ENCODE data around the gene ADAMTS4. TPM values are rescaled to one million over a fixed set of nuclear protein-coding genes. Genes with fewer than 3 reads are reported as not detected.
"Not testable (repeated sequence)": the region's sequence is repeated elsewhere in the genome, so short reads cannot be mapped to it uniquely, and the experiment has no call there.

ADAMTS4 gene
- total and polyA plus RNA-seq, 4 donors: 17.5 to 65.6 (median 38.4) TPM

GRCh38 chr1:161228032-161228431, 29.2 kb upstream of the ADAMTS4 start:
- no CpG with 5 or more reads among the region's 7 CpGs for WGBS (ENCODE audit: insufficient coverage)
- H3K36me3 ChIP-seq (ENCODE audit: control insufficient read depth, insufficient read depth, low read length): peaks cover 36% of the 10 kb centered on the region
- no peak for DNase-seq (ENCODE audit: low read depth in 4 of 6, low spot score in 6 of 6)
- no peak overlapping the region for H3K27ac ChIP-seq (ENCODE audit: low read depth, low read length)
- peaks cover 27% of the 10 kb centered on the region for H3K4me1 ChIP-seq (ENCODE audit: control insufficient read depth, insufficient read depth, low read length)
- no peaks in the 10 kb centered on the region for H3K27me3 ChIP-seq (ENCODE audit: control insufficient read depth, insufficient read depth, low read length)
- H3K9me3 ChIP-seq (ENCODE audit: control insufficient read depth, insufficient read depth, low read length): no peaks in the 10 kb centered on the region
- no peak overlapping the region for H3K4me3 ChIP-seq (ENCODE audit: low read depth, low read length)

DNA sequence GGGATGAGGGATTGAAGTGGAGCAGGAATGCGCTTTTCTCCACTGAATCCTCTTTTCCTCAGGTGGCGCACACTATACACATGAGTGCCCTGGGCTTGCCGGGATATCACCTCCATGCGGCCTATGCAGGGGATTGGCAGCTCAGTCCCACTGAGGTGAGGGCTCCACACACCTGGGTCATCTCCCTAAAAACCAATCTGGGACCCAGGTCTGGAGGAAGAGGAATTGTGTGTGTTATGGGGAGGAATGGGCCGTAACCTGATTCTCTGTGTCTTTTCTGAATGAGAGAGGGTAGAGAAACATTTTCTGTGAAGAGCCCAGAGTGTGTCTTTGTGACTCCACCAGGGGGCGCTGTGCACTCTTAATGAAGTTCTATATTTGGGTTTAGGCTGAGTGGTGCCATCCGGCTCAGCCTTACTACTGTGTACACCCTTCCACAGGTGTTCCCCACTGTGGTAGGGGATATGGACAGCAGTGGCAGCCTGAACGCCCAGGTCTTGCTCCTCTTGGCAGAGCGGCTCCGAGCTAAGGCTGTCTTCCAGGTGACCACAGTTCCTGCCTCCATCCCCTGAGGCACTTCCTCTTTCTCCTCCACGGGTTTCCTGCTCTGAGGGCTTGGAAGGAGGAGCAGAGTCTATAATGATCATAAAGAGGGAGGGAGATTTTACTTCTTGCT, 28.5 kb upstream of the ADAMTS4 start:
- DNase-seq (ENCODE audit: low read depth in 4 of 6, low spot score in 6 of 6): peak; percentile 52 to 94 (median 70)
- Histone ChIP-seq H3K4me1 (ENCODE audit: control insufficient read depth, insufficient read depth, low read length) (peaks cover 27% of the 10 kb centered on the region), H3K27ac (ENCODE audit: low read depth, low read length) (peak overlapping the region; percentile 44), H3K36me3 (ENCODE audit: control insufficient read depth, insufficient read depth, low read length) (peaks cover 36% of the 10 kb centered on the region), H3K4me3 (ENCODE audit: low read depth, low read length) (peak overlapping the region; percentile 78), H3K9me3 (ENCODE audit: control insufficient read depth, insufficient read depth, low read length) (no peaks in the 10 kb centered on the region), H3K27me3 (ENCODE audit: control insufficient read depth, insufficient read depth, low read length) (no peaks in the 10 kb centered on the region)
- WGBS (ENCODE audit: insufficient coverage): 68% methylated on average over 8 of the region's 11 CpGs

DNA sequence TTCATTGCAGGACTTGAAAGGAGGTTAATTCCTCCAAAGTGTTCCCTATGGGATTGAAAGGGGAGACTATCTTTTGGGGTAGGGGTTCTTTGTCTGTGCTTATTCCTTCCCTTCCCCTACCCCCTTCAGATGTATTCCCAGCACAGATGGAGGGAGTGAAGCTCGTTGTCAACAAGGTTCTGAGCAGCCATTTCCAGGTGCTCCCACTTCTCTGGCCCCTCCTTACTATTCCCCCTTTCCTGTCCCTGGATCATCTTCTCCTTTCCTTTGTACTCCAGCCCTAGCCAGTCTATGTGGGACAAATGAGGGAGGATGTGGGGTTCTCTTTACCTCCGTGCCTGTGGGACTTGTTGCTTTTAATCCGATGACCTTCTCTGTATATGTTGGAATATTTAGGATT, 27.9 kb upstream of the ADAMTS4 start:
- Histone ChIP-seq H3K4me3 (ENCODE audit: low read depth, low read length) (peak overlapping the region; percentile 78), H3K36me3 (ENCODE audit: control insufficient read depth, insufficient read depth, low read length) (peaks cover 36% of the 10 kb centered on the region), H3K4me1 (ENCODE audit: control insufficient read depth, insufficient read depth, low read length) (peaks cover 27% of the 10 kb centered on the region), H3K27ac (ENCODE audit: low read depth, low read length) (peak overlapping the region; percentile 44), H3K9me3 (ENCODE audit: control insufficient read depth, insufficient read depth, low read length) (no peaks in the 10 kb centered on the region), H3K27me3 (ENCODE audit: control insufficient read depth, insufficient read depth, low read length) (no peaks in the 10 kb centered on the region)
- 80% methylated on average over 2 of the region's 3 CpGs for WGBS (ENCODE audit: insufficient coverage)
- DNase-seq (ENCODE audit: low read depth in 4 of 6, low spot score in 6 of 6): peak in 2 of 6 donors; percentile 19 to 37

DNA sequence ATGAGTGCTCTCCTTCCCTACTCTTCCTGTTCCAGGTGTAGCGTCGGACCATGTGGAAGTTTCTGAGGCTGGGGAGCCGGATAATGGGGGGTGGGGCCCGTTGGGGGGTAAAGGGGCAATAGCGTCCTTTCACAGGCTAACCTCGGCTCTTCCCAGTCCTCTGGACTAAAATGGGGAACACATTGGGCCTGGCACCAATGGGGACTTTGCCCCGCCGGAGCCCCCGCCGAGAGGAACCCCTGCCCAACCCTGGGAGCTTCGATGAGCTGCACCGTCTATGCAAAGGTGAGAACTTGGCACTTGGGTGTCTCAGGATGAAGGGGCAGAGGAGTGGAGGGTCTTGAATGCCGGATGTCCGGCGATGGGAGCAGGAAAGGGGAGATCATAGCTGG, 27.5 kb upstream of the ADAMTS4 start:
- Histone ChIP-seq H3K9me3 (ENCODE audit: control insufficient read depth, insufficient read depth, low read length) (no peaks in the 10 kb centered on the region), H3K27ac (ENCODE audit: low read depth, low read length) (peak overlapping the region; percentile 68), H3K36me3 (ENCODE audit: control insufficient read depth, insufficient read depth, low read length) (peaks cover 36% of the 10 kb centered on the region), H3K4me3 (ENCODE audit: low read depth, low read length) (peak overlapping the region; percentile 78), H3K27me3 (ENCODE audit: control insufficient read depth, insufficient read depth, low read length) (no peaks in the 10 kb centered on the region), H3K4me1 (ENCODE audit: control insufficient read depth, insufficient read depth, low read length) (peaks cover 27% of the 10 kb centered on the region)
- peak in 1 of 6 donors; percentile 35 for DNase-seq (ENCODE audit: low read depth in 4 of 6, low spot score in 6 of 6)
- WGBS (ENCODE audit: insufficient coverage): 4% methylated on average over 9 of the region's 15 CpGs

DNA sequence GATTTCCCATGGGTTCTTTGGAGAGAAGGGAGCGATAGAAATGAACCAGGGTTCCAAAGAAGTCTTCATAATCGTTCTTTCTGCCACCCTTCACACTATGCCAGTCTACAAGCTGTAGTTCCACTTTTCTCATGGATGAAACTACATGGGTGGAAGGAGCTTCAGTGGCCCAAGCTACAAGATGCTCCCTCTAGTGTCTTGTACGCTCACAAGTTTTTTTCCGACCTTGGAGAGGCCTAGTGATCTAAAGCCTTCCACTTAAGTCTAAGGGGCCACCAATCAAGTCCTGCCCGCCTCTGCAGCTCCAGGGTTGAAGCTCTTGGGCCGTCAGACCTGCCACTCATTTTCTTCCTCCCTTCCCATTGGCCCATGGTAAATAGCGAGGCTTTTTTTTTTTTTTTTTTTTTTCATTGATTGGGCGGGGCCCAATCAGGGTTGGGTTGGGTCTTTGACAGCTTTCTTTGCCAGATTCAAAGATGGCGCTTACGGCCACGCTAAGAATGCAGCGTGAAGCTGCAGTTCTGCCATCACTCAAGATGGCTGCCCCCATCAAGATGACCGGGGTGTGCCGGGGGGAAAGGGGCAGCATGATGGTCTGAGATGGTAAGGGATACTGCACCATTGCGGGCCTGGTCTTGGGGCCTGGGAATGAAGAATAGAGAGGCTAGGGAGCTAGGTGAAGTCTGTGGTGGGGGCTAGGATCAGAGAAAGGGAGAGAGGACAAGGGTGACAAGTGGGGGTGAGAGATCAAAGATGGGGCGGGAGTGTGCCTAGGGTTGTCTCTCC, 26.9 kb upstream of the ADAMTS4 start, which contains the start of gene TOMM40L:
TSS of gene TOMM40L (plus strand) at position 527 of the 786 bp plus-strand sequence. CDS start 430 bp downstream, outside the sequence.
- no peaks in the 10 kb centered on the region for H3K27me3 ChIP-seq (ENCODE audit: control insufficient read depth, insufficient read depth, low read length)
- WGBS (ENCODE audit: insufficient coverage): 0% methylated on average over 9 of the region's 16 CpGs
- peak within 1 kb of the TSS; percentile 68 for H3K27ac ChIP-seq (ENCODE audit: low read depth, low read length)
- no peaks in the 10 kb centered on the region for H3K9me3 ChIP-seq (ENCODE audit: control insufficient read depth, insufficient read depth, low read length)
- DNase-seq (ENCODE audit: low read depth in 4 of 6, low spot score in 6 of 6): peak; percentile 87 to 99 (median 94)
- H3K36me3 ChIP-seq (ENCODE audit: control insufficient read depth, insufficient read depth, low read length): peaks cover 31% of the 10 kb centered on the region
- peaks cover 27% of the 10 kb centered on the region for H3K4me1 ChIP-seq (ENCODE audit: control insufficient read depth, insufficient read depth, low read length)
- H3K4me3 ChIP-seq (ENCODE audit: low read depth, low read length): peak within 1 kb of the TSS; percentile 78

- Histone ChIP-seq H3K4me1 (ENCODE audit: control insufficient read depth, insufficient read depth, low read length) (peaks cover 27% of the 10 kb centered on the region), H3K27me3 (ENCODE audit: control insufficient read depth, insufficient read depth, low read length) (no peaks in the 10 kb centered on the region), H3K4me3 (ENCODE audit: low read depth, low read length) (no peak overlapping the region), H3K9me3 (ENCODE audit: control insufficient read depth, insufficient read depth, low read length) (no peaks in the 10 kb centered on the region), H3K36me3 (ENCODE audit: control insufficient read depth, insufficient read depth, low read length) (peaks cover 26% of the 10 kb centered on the region), H3K27ac (ENCODE audit: low read depth, low read length) (peak overlapping the region; percentile 58)
- 100% methylated on average over 1 of the region's 7 CpGs for WGBS (ENCODE audit: insufficient coverage)
- DNase-seq (ENCODE audit: low read depth in 4 of 6, low spot score in 6 of 6): no peak
Measured at GRCh38 chr1:161225178-161225533, 26.3 kb upstream of the ADAMTS4 start.

DNA sequence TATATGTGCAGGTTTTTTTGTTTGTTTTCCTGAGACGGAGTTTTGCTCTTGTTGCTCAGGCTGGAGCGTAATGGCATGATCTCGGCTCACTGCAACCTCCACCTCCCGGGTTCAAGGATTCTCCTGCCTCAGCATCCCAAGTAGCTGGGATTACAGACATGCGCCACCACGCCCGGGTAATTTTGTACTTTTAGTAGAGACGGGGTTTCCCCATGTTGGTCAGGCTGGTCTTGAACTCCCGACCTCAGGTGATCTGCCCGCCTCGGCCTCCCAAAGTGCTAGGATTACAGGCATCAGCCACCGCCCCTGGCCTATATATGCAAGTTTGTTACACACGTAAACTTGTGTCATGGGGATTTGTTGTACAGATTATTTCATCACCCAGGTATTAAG, 25.8 kb upstream of the ADAMTS4 start:
- not testable (repeated sequence) for H3K9me3 ChIP-seq (ENCODE audit: control insufficient read depth, insufficient read depth, low read length); H3K27me3 ChIP-seq (ENCODE audit: control insufficient read depth, insufficient read depth, low read length); DNase-seq (ENCODE audit: low read depth in 4 of 6, low spot score in 6 of 6); H3K4me3 ChIP-seq (ENCODE audit: low read depth, low read length); H3K27ac ChIP-seq (ENCODE audit: low read depth, low read length)
- 96% methylated on average over 4 of the region's 13 CpGs for WGBS (ENCODE audit: insufficient coverage)
- Histone ChIP-seq H3K36me3 (ENCODE audit: control insufficient read depth, insufficient read depth, low read length) (peaks cover 21% of the 10 kb centered on the region), H3K4me1 (ENCODE audit: control insufficient read depth, insufficient read depth, low read length) (peaks cover 27% of the 10 kb centered on the region)

- 100% methylated on average over 2 of the region's 7 CpGs for WGBS (ENCODE audit: insufficient coverage)
Measured at GRCh38 chr1:161223805-161224694, 25.2 kb upstream of the ADAMTS4 start.

More at GRCh38 chr1:161223805-161224694, 25.2 kb upstream of the ADAMTS4 start:
- no peaks in the 10 kb centered on the region for H3K27me3 ChIP-seq (ENCODE audit: control insufficient read depth, insufficient read depth, low read length)
- no peak overlapping the region for H3K4me3 ChIP-seq (ENCODE audit: low read depth, low read length)
- H3K9me3 ChIP-seq (ENCODE audit: control insufficient read depth, insufficient read depth, low read length): no peaks in the 10 kb centered on the region
- H3K36me3 ChIP-seq (ENCODE audit: control insufficient read depth, insufficient read depth, low read length): peaks cover 15% of the 10 kb centered on the region
- H3K27ac ChIP-seq (ENCODE audit: low read depth, low read length): no peak overlapping the region
- H3K4me1 ChIP-seq (ENCODE audit: control insufficient read depth, insufficient read depth, low read length): peaks cover 27% of the 10 kb centered on the region
- DNase-seq (ENCODE audit: low read depth in 4 of 6, low spot score in 6 of 6): no peak
